SIG-M5 treated with dmso at 0.1 percent for 504 hours (cell line): ENCODE measurements around the gene PYGM.

Experiments used
- DNase-seq: peaks from one replicate; lab custom pipeline; 2025; ENCODE audit not compliant: unreplicated experiment; lab: John Stamatoyannopoulos, UW

Gene PYGM

DNA sequence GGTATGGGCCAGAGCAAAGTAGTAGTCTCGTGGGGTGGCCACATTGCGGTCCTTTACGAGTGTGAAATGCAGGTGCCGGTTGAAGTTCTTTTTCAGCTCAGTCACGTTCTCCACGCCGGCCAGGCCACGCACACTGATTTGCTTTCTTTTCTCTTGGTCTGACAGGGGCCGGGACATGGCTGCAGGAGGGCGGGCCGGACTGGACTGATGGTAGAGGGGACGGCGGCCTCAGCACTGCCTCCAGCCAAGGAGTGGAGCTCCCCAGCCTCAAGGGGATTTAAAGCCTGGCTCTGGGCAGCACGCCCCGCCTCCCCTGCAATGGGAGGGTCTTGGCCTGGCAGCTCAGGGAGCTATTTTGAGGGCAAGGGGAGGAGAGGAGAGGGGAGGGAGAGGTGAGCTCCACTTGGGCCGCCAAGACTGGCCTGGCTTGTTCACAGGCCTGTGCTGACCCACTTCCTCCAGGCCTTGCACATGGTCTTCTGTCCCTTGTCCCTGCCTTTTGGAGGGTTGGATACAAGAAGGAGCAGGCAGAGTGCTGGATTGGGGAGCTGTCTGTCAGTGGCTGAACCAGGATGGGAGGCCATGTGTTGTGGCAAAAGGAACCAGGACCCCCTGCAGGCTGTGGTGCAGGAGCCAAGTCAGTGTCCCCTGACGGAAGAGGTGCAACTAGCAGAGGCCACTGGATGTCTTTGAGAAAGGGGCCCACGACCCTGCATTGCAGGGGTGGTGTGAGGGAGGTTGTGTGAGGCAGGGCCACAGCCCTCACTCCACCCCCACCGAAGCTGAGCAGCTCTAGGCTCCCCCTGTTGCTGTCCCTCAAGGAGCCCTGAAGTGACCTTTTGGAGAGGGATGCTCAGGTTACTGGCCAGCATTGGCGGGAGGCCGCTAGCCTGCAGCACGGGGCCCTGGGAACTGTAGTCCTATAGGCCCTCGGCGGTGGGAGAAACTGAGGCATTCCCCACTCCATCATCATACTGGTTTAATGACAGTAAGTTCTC is at the start of gene PYGM:
Gene PYGM (minus strand): TSS at position 253 of the 998 bp plus-strand sequence. CDS start 76 bp downstream, at position 177.
- no peak for DNase-seq

DNA sequence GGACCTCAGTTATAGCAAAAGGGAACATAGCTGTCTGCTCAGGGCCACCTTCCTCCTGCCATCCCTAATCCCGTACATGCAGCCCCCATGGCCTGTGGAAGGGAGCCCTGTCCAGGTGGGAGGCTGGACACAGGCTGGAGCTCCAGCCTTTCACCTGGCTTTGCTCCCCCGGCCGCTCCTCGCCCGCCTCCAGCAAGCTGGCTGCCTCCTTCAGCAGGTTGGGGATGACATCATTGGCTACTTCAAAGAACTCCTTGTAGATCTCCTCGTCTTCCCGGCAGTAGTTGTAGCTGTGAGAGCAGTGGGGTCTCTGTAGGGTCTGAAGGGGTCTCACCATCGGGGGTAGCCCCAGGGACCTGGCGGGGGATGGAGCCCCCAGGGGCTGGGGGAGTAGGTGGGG is 45.7 kb upstream of the PYGM start:
- DNase-seq, result no peak

DNA sequence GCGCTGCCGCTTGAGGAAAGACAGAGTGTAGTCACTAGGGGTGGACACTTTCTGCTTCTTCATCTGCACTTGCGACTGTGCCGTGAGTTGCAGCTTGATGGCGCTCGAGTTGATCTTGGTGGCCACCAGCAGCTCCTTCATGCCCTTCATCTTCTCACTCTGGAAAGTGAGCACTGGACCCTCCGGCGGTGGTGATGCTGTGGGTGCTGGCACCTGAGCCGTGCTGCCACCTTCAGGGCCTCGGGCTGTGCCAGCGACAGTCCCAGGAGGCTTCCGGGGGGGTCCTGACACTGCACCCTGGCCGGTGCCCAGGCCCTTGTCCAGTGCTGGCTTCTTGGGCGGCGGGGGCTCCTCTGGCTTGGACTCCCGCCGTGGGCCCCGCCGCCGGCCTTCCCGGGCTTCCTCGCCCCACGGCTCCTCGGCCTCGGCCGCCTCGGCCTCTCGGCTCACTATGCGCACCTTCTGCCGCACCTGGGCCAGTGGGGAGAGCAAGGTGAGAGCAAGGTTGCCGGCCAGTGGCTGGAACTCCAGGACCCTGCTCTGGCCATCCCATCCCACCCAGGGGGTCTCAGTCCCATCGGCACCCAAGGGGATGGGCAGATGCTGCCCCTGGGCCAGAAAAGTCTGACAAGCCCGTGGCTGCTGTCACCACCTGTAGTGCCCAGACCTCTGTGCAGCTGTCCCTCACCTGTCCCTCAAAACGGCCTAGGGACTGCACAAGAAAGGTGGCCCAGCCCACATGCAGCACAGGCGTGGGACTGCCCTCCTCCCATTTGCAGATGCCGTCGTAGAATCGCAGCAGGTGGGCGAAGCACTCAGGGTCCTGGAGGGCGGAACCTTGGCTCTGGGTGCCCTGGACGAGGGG is 44.8 kb upstream of the PYGM start:
- peak; percentile 19 for DNase-seq

DNA sequence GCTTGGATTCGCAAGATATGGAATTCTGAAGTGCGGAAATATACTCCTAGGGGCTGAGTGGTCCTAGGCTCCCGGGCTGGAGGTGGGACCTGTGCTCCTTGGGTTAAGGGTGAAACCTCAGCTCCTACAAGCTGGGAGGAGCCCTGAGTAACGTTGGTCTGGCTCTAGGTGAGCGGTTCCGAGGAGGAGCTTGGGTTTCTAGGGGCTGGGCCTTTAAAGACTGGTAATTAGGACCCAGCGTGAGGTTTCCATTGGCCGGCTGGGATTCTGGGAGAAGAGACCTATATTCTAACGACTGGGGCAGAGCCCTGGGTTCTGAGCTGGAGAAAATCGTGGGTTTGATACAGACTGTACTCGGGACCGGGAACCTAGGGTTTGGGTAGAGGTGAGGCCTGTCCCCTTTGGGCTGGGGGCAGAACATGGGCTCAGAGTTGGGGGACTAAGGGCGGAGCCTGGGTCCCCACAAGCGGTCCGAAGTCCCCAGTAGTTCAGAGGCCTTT is 44.1 kb upstream of the PYGM start:
- DNase-seq, result no peak

DNA sequence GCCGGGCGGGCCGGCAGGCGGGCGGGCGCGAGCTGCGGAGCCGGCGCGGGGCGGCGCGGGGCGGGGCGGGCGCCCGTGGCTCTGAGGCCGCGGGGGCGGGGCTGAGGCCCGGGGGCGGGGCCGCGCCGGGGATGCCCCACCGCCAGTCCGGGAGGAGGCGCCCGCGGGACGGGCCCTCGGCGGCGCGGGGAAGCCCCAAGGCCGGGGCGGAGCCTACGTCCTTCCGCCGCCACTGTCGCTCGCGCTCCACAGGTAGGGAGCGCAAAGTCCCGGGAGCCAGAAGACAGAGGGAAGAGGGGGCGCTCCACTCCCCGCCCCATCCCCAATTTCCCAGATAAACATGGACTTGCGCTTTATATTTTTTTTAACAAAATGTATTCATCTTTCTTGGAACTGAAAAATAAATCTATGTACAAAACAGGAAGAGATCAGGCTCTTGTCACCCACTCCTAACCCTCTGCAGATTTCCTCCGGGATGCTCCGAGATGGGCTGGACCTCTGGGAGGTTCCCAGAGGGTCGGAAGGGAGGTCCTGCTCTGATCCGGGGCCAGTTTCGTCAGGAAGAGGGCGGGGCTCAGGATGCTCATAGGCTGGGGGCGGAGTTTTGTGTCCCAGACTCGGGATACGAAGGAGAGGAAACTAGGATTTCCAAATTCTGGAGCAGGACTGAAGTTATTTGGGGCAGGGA is 43.5 kb upstream of the PYGM start, which contains the start of gene MAP4K2:
Gene MAP4K2 (minus strand): TSS at position 57 of the 688 bp plus-strand sequence. CDS start 65 bp downstream, outside the sequence.
- DNase-seq, result peak; percentile 44

DNA sequence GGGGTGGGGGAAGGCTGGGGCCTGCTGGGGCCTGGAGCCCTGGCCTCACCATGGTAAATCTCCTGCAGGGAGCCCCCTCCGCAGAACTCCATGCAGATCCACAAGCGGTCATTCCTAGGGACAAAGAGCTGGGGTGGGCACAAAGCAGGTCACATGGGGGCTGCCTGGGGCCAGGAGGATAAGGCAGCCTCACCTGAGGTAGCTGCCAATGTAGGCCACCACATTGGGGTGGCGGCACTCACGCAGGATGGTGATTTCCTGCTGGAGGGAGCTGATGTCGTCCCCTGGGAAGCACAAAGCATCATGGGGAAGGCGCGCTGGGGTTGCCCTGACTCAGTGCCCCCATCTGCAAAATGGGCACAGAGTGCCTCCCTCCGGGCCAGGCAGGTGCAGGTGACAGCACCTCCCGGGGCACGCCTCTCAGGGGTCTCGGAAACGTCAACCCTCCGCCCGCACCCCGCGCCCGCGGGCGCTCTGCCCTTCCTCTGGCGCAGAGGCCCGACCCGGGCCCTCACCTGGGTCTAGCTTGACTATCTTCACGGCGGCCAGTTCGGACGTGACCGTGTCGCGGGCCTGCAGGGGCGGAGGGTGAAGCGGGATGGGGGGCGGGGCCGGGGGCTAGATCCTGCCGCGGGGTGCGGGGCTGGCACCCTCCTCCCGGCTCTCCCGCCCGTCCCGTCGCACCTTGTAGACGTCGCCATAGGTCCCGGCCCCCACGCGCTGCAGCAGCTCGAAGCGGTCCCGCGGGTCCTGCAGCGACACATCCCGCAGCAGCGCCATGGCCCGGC is 42.8 kb upstream of the PYGM start:
- DNase-seq, result no peak

DNA sequence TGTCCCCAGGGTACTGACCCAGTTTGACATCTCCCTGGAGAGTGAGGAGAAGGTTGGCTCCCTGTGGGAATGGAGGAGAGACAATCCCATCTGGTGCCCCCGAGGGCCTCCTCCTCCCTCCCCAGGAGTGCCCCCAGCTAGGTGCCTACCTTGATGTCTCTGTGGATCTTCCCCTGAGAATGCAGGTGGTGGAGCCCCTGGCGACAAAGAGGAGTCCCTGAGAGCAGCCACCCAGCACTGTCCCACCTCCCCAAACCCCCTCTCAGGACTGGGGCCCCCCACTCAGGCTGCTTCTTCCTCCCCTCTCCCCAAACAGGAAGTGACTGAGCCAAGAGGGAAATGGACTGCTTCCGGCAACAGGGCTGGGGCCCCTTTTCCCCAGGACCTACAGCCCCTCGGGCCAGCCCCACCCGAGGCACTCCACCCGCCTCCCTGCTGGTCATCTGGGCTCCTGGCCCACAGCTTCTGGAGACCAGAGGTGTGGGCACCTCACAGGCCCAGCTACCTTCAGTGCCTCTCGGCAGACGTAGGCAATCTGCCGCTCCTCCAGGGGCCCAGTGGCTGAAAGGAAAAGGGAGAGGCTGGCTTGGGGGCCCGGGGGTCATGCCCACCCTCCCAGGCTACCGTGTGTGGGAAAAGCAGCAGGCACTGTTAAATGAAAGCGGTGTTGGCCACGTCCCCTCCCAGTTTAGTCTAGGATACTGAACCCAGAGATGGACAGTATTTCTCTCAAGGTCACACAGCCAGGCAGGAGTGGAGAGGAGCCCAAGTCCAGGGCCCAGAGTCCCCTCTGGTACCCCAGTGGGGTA is 42.0 kb upstream of the PYGM start:
- no peak for DNase-seq

DNA sequence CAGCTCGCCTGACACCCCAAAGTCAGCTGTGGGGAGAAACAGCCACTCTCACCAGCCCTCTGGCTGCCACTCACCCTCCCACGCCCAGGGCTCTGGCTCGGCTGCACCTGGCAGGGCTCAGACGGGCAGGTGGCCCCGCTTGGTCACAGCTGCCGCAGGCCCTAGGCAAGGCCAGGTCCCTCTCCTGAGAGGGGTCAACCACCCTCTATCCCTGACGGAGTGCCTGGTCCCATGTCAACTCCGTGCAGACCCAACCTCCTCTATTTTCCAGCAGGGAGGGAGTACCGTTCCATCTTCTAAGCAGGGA is 41.3 kb upstream of the PYGM start:
- no peak for DNase-seq

DNA sequence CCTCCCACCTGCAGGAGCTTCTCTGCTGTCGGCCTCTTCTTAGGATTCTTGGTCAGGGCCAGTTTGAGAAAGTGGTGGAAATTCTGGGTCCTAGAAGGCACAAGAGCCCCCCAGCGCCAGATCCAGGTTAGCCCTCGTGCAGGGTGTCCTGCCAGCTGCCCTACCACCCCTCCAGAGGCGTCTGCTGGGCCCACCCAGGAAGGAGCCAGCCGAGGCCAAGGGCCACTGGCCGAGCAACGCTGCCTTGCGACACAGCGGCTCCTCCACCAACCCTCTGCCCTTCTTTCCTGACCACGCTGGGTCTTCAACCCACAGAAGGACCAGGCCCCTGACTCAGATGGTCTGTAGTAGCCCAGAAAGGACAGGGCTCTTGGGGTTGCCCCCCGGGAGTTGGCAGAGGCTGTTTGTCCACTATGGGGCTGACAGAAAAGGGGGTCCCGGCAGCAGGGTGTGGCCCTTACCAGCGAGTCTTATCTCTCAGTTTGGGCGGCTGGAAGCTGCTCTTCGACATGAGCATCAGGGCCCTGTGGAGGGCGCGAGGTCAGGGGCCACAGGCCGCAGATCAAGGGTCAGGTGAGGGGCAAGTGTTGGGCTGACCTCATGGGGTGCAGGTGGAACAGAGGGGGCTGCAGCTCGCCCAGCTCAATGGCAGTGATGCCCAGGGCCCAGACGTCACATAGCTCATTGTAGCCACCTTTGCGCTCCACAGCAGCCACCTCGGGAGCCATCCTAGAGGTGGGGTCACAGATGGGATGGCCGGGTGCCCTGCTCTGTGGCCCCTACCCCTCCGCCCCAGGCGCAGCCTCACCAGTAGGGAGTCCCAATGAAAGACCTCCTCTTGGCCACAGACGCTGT is 40.8 kb upstream of the PYGM start:
- DNase-seq, result no peak

DNA sequence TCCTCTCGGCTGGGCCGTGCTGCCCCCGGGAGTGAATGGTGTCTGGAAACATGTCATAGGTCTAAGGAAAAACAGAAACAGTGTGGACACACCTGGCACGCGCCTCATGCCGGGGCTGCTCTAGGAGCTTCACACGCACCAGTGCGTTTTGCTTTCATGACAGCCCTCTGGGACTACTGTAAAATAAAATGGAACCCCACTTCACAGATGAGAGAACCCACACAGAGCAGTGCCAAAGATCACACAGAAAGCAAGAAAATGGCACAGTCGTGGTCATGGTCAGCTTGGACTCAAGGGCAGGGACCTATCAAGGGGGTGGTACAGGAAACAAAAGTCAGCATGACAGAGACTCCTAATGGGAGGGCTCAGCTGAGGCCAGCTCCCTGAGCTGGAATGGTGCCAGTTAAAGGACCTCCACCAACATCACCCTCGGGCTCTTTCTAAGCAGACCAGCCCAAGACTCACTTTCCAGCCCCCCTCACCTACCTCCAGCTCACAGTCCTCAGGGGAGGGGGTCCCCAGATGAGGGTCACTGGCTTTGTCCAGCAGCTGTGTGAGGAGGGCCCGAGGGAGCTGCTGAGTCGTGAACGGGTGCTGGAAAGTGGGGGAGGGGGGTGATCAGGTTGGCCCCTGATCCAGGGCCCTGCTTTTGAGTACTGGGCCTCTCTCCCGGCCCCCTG is 40.0 kb upstream of the PYGM start:
- no peak for DNase-seq

DNA sequence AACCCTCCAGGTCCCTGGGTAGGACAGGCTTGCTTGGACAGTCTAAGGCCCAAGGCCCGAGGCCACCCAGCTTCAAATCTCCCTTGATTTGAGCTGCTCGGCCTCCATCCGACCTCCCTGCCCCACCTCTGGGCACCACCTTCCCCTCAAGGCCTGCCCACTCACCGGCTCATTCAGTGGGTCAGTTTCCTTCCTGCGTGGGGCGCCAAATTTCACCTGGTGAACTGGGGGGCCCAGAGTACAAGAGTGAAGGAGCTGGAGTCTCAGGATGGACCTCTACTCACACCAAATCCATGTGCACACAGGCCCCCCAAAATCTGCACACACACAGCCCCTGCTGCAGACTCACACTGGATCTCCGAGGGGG is 39.5 kb upstream of the PYGM start:
- DNase-seq, result no peak

DNA sequence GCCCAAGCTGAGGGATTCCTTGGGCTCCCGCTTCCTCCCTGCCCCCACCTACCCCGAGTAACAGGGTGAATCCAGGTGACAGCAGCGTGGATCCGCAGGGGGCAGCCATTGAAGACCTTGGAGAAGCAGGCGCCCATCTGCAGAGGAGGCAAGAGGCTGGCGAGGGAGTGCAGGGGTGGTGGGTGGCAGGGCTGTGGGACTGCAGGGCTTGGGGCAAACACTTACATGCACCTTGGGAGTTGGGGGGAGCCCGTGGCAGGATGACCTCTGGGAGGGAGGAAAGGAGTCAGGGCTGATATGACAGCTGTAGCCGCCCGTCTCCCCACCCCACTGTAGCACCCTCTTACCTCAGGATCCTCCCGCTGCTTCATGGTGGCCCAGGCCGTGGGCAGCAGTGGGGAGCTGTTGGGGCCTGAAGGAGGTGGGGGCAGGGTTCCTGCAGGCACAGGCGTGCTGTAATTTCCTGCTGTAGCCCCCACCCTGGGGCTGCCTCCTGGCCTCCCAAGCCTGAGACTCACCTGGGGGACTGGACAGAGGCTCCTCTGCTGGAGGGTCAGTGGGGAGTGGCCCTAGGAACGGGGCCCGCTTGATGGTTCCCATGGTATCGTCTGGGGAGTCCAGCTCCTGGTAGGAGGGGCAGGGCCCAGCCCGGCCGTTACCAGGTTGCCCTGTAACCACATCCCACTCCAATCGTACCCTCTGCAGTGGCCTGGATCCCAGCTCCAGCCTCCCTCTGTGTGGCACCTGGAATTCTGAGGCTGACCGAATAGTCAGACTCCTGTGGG is 37.2 kb upstream of the PYGM start:
- DNase-seq, result no peak

DNA sequence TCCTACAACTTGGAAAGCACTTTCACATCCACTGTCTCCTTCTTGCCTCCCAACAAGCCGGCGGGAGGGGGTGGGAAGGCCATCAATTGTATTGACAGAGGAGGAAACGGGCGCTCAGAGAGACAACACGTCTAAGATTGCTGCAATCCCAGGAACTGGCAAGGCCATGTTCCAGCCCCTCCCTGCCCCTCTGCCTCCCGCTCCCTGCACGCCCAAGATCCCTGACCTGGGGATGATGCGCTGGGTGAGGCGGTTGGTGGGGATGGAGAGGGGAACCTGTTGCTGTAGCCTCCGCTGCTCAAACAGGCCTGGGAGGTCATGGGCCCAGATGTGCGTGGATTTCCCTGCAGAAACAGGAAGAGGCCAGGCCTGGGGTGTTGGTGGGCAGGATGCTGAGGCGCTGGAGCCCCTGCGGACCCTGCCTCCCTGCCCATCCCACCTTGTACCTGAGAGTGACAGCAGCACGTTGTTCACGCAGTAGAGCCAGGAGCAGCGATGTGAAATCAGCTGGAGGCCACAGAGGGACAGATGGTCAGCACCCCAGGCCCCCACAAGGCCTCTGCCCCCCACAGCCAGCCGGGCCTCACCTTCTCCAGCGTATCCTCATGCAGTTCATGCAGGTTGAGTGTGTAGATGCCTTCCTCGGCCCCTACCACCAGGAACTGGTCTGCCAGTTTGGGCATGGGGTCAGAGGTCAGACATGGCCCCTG is 36.4 kb upstream of the PYGM start:
- no peak for DNase-seq

DNA sequence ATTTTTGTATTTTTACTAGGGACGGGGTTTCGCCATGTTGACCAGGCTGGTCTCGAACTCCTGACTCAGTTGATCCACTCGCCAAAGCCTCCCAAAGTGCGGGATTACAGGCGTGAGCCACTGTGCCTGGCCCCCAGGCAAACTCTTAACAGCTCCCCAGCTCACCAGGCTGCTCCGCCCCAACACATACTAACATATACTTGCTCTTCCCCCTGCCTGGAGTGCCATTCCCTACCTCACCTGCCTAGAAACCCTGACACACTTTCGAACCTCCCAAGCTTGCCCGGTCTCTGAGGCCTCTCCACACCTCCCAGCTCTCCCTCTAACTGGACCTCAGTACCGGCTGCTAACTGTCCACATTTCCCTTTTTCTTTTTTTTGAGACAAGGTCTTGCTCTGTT is 34.8 kb upstream of the PYGM start:
- DNase-seq, result no peak

DNA sequence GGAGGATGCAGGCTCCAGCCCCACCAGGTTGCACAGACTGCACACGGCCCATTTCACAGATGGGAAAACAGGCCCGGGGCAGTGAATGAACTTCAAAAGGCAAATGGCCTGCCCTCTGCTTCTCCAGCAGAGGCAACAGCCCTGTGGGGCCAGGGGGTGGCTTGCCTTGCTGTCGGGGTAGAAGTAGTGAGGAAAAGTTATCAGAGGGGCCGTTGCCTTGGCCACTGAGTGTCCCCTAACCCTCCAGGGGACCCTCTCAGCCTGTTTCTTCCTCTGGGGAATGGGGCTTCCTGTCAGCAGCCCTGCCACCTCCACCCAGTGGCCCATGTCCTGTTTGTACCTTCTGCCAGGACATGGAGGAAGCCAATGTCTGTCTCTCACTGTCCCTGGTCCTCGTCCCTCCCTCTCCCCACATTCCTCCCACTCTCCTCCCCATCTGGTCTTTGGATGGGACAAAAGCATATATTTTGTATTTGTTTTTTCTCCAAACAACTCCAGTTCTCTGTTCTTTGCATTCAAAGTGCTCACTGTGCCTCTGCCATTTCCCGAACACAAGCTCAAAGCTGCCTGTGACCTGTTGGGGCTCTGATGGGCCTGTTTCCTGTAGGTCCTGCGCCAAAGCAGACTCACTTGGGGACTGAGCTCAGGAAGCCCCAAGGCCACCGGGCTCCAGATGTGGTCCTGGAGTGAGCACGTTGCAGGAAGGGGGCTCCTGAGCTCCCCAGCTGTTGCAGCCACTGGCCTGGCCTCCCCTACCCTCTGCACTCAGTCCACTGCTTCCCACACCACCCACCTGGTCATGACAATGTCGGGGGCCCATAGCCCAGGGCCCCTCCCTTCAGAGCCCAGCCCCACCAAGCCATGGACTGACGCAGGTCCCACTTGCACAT is 33.7 kb upstream of the PYGM start:
- no peak for DNase-seq

DNA sequence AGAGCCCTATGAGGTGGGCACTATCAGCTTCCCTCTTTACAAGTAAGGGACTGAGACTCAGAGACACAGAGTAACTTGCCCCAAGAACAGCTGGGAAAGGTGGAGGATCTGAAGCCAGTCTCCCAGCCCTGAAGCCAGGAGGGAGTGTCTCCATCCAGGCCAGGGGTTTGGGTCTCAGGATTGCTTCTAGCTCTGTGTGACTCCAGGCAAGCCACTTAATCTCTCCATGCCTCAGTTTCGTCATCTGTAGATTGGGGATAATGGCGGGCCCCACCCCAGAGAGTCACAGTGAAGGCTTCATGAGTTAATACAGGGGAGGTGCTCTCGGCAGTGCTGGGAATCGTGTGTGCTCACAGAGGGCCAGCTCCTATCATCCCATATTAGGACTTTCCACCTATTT is 32.7 kb upstream of the PYGM start:
- no peak for DNase-seq
